ENCODE measurements around the gene SORBS2. TPM values are rescaled to one million over a fixed set of nuclear protein-coding genes. Genes with fewer than 3 reads are reported as not detected.

SORBS2 gene
- total RNA-seq, 1 donor, result 1.7 TPM

- TF ChIP-seq, protein P1, sequence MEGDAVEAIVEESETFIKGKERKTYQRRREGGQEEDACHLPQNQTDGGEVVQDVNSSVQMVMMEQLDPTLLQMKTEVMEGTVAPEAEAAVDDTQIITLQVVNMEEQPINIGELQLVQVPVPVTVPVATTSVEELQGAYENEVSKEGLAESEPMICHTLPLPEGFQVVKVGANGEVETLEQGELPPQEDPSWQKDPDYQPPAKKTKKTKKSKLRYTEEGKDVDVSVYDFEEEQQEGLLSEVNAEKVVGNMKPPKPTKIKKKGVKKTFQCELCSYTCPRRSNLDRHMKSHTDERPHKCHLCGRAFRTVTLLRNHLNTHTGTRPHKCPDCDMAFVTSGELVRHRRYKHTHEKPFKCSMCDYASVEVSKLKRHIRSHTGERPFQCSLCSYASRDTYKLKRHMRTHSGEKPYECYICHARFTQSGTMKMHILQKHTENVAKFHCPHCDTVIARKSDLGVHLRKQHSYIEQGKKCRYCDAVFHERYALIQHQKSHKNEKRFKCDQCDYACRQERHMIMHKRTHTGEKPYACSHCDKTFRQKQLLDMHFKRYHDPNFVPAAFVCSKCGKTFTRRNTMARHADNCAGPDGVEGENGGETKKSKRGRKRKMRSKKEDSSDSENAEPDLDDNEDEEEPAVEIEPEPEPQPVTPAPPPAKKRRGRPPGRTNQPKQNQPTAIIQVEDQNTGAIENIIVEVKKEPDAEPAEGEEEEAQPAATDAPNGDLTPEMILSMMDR (IDR thresholded peaks at IDR 0.05; ENCODE audit: insufficient read depth, low read depth, low read length), result no peak
- DNase-seq (ENCODE audit: low read depth), result peak; percentile 6
- H3K4me3 ChIP-seq (ENCODE audit: low read depth, low read length), result no peak overlapping the region
Observed at GRCh38 chr4:185587427-185588161, 224.4 kb downstream of the SORBS2 start.

DNA sequence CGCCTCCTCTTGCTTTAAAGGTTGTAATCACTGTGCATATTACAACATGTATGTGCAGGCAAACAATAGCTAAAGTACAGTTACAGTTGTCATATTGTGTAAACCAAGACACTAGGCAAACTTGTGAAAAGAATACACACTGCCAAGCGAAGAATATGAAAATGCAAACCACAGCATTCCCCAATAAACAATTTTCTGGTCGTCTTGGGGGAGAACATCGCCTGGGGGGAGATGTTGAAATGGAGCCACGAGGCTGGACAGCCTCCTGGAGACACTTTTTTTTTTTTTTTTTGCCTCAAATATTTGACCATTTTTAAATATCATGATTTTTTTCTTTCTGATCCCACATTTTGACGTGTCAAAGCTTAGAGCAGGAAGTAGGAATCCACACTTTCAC is 225.0 kb downstream of the SORBS2 start:
- TF ChIP-seq, protein P1 (IDR thresholded peaks at IDR 0.05; ENCODE audit: insufficient read depth, low read depth, low read length), result no peak
- H3K4me3 ChIP-seq (ENCODE audit: low read depth, low read length), result no peak overlapping the region

GRCh38 chr4:185585211-185585610 is 226.8 kb downstream of the SORBS2 start:
- TF ChIP-seq, protein P1 (IDR thresholded peaks at IDR 0.05; ENCODE audit: insufficient read depth, low read depth, low read length), result no peak
- DNase-seq (ENCODE audit: low read depth), result no peak
- H3K4me3 ChIP-seq (ENCODE audit: low read depth, low read length), result no peak overlapping the region

More for the DNA sequence above, 225.0 kb downstream of the SORBS2 start:
- DNase-seq (ENCODE audit: low read depth), result no peak

- no peak overlapping the region for H3K4me3 ChIP-seq (ENCODE audit: low read depth, low read length)
- DNase-seq (ENCODE audit: low read depth), result no peak
- TF ChIP-seq, protein P1 (IDR thresholded peaks at IDR 0.05; ENCODE audit: insufficient read depth, low read depth, low read length), result no peak
Observed at GRCh38 chr4:185583813-185584212, 228.2 kb downstream of the SORBS2 start.

DNA sequence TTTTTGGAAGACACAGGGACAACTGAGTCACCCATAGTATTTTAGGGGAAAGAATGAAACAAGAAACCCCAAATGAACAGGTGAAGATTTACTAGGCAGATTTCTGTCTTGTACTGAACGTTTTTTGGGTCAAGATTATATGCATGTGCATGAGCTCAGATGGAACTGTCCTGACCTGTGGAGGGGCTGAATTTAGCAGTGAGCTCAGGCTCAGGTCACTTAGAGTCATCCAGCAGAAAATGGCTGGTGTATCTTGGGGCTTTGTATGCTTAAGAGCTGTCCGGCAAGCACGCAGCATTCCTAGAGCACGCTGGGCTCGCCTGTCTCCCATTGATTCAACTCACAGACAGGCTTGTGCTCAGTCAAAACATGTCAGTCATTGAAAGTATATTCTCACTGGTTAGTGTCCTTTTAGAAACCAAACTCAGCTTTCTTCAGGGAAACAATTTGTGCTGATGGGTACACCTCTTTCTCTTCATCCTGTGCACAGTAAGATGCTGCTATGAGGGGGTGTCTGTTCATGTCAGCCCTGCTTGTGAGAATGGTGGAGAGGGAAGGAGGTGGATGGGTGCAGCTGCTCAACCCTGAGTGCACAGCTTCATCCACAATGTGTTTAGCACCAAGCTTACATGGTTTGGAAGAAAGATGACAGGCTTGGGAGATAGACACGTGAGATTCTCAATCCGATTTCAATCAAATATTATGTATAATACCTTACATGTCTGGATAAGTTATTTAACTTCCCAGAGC is 229.2 kb downstream of the SORBS2 start:
- DNase-seq (ENCODE audit: low read depth), result no peak
- TF ChIP-seq, protein P1 (IDR thresholded peaks at IDR 0.05; ENCODE audit: insufficient read depth, low read depth, low read length), result no peak
- H3K4me3 ChIP-seq (ENCODE audit: low read depth, low read length), result no peak overlapping the region

- TF ChIP-seq, protein P1 (IDR thresholded peaks at IDR 0.05; ENCODE audit: insufficient read depth, low read depth, low read length), result no peak
- DNase-seq (ENCODE audit: low read depth), result no peak
- H3K4me3 ChIP-seq (ENCODE audit: low read depth, low read length), result no peak overlapping the region
Observed at GRCh38 chr4:185580699-185581098, 231.3 kb downstream of the SORBS2 start.

All from fibroblast of villous mesenchyme (primary cell).